OCI-LY1 (cell line): ENCODE measurements around the gene HLA-E.

Experiments used
- H2AFZ ChIP-seq: fragments of 200-600 bp; sonication (generic), shearing (Covaris generic); 2 replicates; pipeline ENCODE4 v1.6.0; 2014; ENCODE audit warnings: antibody characterized with exemption, mild to moderate bottlenecking, low read length
- H3F3A ChIP-seq: fragments of 200-600 bp; sonication (generic), shearing (Covaris generic); 2 replicates; pipeline ENCODE4 v1.6.0; 2014; ENCODE audit warnings: mild to moderate bottlenecking, antibody characterized with exemption, low read length, moderate library complexity; ENCODE audit not compliant: insufficient read depth
- H3K27ac ChIP-seq: fragments of 200-600 bp; sonication (generic); 2 replicates; pipeline ENCODE4 v1.5.1; 2014; ENCODE audit warnings: low read length, mixed run types, mild to moderate bottlenecking, low read depth; ENCODE audit not compliant: poor library complexity, severe bottlenecking
- H3K27me3 ChIP-seq: fragments of 200-600 bp; sonication (generic); 2 replicates; pipeline ENCODE4 v1.6.0; 2014; ENCODE audit warnings: antibody characterized with exemption, mild to moderate bottlenecking, low read length, moderate library complexity; ENCODE audit not compliant: insufficient read depth
- H3K36me3 ChIP-seq: fragments of 200-600 bp; sonication (generic); 2 replicates; pipeline ENCODE4 v1.6.1; 2014; ENCODE audit warnings: mild to moderate bottlenecking, antibody characterized with exemption, low read length, moderate library complexity, mixed read lengths; ENCODE audit not compliant: insufficient read depth
- H3K4me1 ChIP-seq: fragments of 200-600 bp; sonication (generic); 2 replicates; pipeline ENCODE4 v1.5.1; 2014; ENCODE audit warnings: mild to moderate bottlenecking, low read length, moderate library complexity; ENCODE audit not compliant: insufficient read depth, severe bottlenecking
- H3K4me2 ChIP-seq: fragments of 200-600 bp; sonication (generic), shearing (Covaris generic); 2 replicates; pipeline ENCODE4 v1.6.1; 2014; ENCODE audit warnings: low read length
- H3K4me3 ChIP-seq: fragments of 200-600 bp; sonication (generic); 2 replicates; pipeline ENCODE4 v1.5.1; 2014; ENCODE audit warnings: low read length, low read depth, mild to moderate bottlenecking, mixed read lengths; ENCODE audit not compliant: poor library complexity, severe bottlenecking
- H3K79me2 ChIP-seq: fragments of 200-600 bp; shearing (Covaris generic); 2 replicates; pipeline ENCODE4 v1.6.1; 2016; ENCODE audit warnings: mixed run types, low read length, mixed read lengths; ENCODE audit not compliant: insufficient read depth
- H3K9ac ChIP-seq: fragments of 200-600 bp; sonication (generic), shearing (Covaris generic); 2 replicates; pipeline ENCODE4 v1.6.1; 2014; ENCODE audit warnings: mild to moderate bottlenecking, low read length, mixed read lengths
- H3K9me2 ChIP-seq: fragments of 200-600 bp; sonication (generic), shearing (Covaris generic); 2 replicates; pipeline ENCODE4 v1.6.1; 2014; ENCODE audit warnings: low read depth, mild to moderate bottlenecking, low read length, mixed read lengths
- H3K9me3 ChIP-seq: fragments of 200-600 bp; shearing (Covaris generic); 2 replicates; pipeline ENCODE4 v1.6.1; 2014; ENCODE audit warnings: low read length, mixed read lengths
- H4K20me1 ChIP-seq: fragments of 200-600 bp; sonication (generic), shearing (Covaris generic); 2 replicates; pipeline ENCODE4 v1.6.0; 2016; ENCODE audit warnings: mild to moderate bottlenecking, low read length; ENCODE audit not compliant: insufficient read depth
- CTCF ChIP-seq: fragments of 200-600 bp; sonication (generic), shearing (Covaris generic); IDR thresholded peaks from 2 replicates; pipeline ENCODE4 v1.5.1; 2017; ENCODE audit warnings: mild to moderate bottlenecking, antibody characterized with exemption, low read length, moderate library complexity, mixed read lengths
- EZH2 ChIP-seq: fragments of 200-600 bp; sonication (generic), shearing (Covaris generic); IDR thresholded peaks from 2 replicates; pipeline ENCODE4 v1.8.0; 2017; ENCODE audit warnings: borderline replicate concordance, mixed run types, mild to moderate bottlenecking, antibody characterized with exemption, low read length, moderate library complexity, mixed read lengths

HLA-E gene

GRCh38 chr6:30450548-30450908 lies 38.8 kb upstream of the HLA-E start:
- no peak overlapping the region for H3K4me3 ChIP-seq

GRCh38 chr6:30450909-30451841 lies 38.1 kb upstream of the HLA-E start:
- H2AFZ ChIP-seq: no peak overlapping the region
- H3K9me2 ChIP-seq: no peaks in the 10 kb centered on the region
- H3K4me3 ChIP-seq: no peak overlapping the region
- no peaks in the 10 kb centered on the region for H4K20me1 ChIP-seq
- H3K4me2 ChIP-seq: no peak overlapping the region
- no peaks in the 10 kb centered on the region for H3K9me3 ChIP-seq
- no peaks in the 10 kb centered on the region for H3F3A ChIP-seq
- TF ChIP-seq EZH2 (no peak), CTCF (no peak)
- no peak overlapping the region for H3K27ac ChIP-seq
- no peaks in the 10 kb centered on the region for H3K79me2 ChIP-seq
- H3K36me3 ChIP-seq: no peaks in the 10 kb centered on the region
- 0 out of 2 replicates have a peak, but pooled peaks cover 3% of the 10 kb centered on the region for H3K27me3 ChIP-seq
- no peak overlapping the region for H3K9ac ChIP-seq
- H3K4me1 ChIP-seq: no peaks in the 10 kb centered on the region

More at GRCh38 chr6:30450548-30450908, 38.8 kb upstream of the HLA-E start:
- Histone ChIP-seq H3K9me2 (no peaks in the 10 kb centered on the region), H3K4me1 (no peaks in the 10 kb centered on the region), H3K9ac (no peak overlapping the region), H3K9me3 (no peaks in the 10 kb centered on the region), H3K27ac (no peak overlapping the region), H4K20me1 (no peaks in the 10 kb centered on the region), H3K36me3 (no peaks in the 10 kb centered on the region), H3F3A (no peaks in the 10 kb centered on the region), H3K4me2 (no peak overlapping the region), H3K79me2 (no peaks in the 10 kb centered on the region), H3K27me3 (0 out of 2 replicates have a peak, but pooled peaks cover 3% of the 10 kb centered on the region), H2AFZ (no peak overlapping the region)
- TF ChIP-seq CTCF (no peak), EZH2 (no peak)

GRCh38 chr6:30452736-30453507 lies 36.4 kb upstream of the HLA-E start:
- no peaks in the 10 kb centered on the region for H3F3A ChIP-seq
- no peaks in the 10 kb centered on the region for H3K9me3 ChIP-seq
- no peaks in the 10 kb centered on the region for H3K36me3 ChIP-seq
- no peak overlapping the region for H2AFZ ChIP-seq
- H3K4me3 ChIP-seq: no peak overlapping the region
- H4K20me1 ChIP-seq: no peaks in the 10 kb centered on the region
- H3K4me2 ChIP-seq: no peak overlapping the region
- 0 out of 2 replicates have a peak, but pooled peaks cover 3% of the 10 kb centered on the region for H3K27me3 ChIP-seq
- no peaks in the 10 kb centered on the region for H3K4me1 ChIP-seq
- H3K79me2 ChIP-seq: no peaks in the 10 kb centered on the region
- no peak overlapping the region for H3K9ac ChIP-seq
- H3K9me2 ChIP-seq: no peaks in the 10 kb centered on the region
- no peak overlapping the region for H3K27ac ChIP-seq
- TF ChIP-seq CTCF (no peak), EZH2 (no peak)
